Astrocyte (in vitro differentiated cells and primary cell): ENCODE results near the gene HLA-G. TPM values are rescaled to one million over a fixed set of nuclear protein-coding genes. Genes with fewer than 3 reads are reported as not detected.

ENCODE experiments used
- DNase-seq: peaks from one replicate; pipeline ENCODE4 v3.0.0-alpha.2; 2010; ENCODE audit warnings: low read depth
- FAIRE-seq: peaks from 2 replicates; lab custom pipeline; 2011; peaks lifted over from hg19 to GRCh38; lab: Jason Lieb, UNC
- H2AFZ ChIP-seq: 2 replicates; pipeline ENCODE4 v1.6.0; 2012; ENCODE audit warnings: low read depth, low read length, inconsistent platforms
- H3K27ac ChIP-seq: 2 replicates; pipeline ENCODE4 v1.5.1; 2011; ENCODE audit warnings: low read depth, low read length, inconsistent platforms
- H3K27me3 ChIP-seq: 2 replicates; pipeline ENCODE4 v1.6.0; 2011; ENCODE audit warnings: low read length, inconsistent platforms; ENCODE audit not compliant: insufficient read depth
- H3K36me3 ChIP-seq: 2 replicates; pipeline ENCODE4 v1.5.1; 2011; ENCODE audit warnings: low read length, inconsistent platforms; ENCODE audit not compliant: insufficient read depth
- H3K4me1 ChIP-seq: 2 replicates; pipeline ENCODE4 v1.5.1; 2011; ENCODE audit warnings: low read length, inconsistent platforms; ENCODE audit not compliant: insufficient read depth
- H3K4me2 ChIP-seq: 2 replicates; pipeline ENCODE4 v1.6.0; 2012; ENCODE audit warnings: low read length, inconsistent platforms
- H3K4me3 ChIP-seq: 2 replicates; pipeline ENCODE4 v1.5.1; 2011; ENCODE audit warnings: low read depth, mild to moderate bottlenecking, low read length, inconsistent platforms; ENCODE audit not compliant: insufficient read depth
- H3K79me2 ChIP-seq: 2 replicates; pipeline ENCODE4 v1.6.0; 2012; ENCODE audit warnings: mild to moderate bottlenecking, low read length, inconsistent platforms; ENCODE audit not compliant: insufficient read depth
- H3K9ac ChIP-seq: 2 replicates; pipeline ENCODE4 v1.6.0; 2012; ENCODE audit warnings: mild to moderate bottlenecking, low read length, inconsistent platforms
- H3K9me3 ChIP-seq: 2 replicates; pipeline ENCODE4 v1.5.1; 2012; ENCODE audit warnings: low read depth, mild to moderate bottlenecking, low read length, inconsistent platforms; ENCODE audit not compliant: insufficient read depth
- H4K20me1 ChIP-seq: 2 replicates; pipeline ENCODE4 v1.6.0; 2012; ENCODE audit warnings: low read length, inconsistent platforms; ENCODE audit not compliant: insufficient read depth
- H3K27ac Mint-ChIP-seq: one replicate; pipeline ENCODE4 v1.8.0; 2021; ENCODE audit warnings: mild to moderate bottlenecking, mixed read lengths; ENCODE audit not compliant: unreplicated experiment
- H3K27me3 Mint-ChIP-seq: one replicate; pipeline ENCODE4 v1.8.0; 2021; ENCODE audit warnings: low read depth, mixed read lengths; ENCODE audit not compliant: unreplicated experiment
- H3K36me3 Mint-ChIP-seq: one replicate; pipeline ENCODE4 v1.8.0; 2021; ENCODE audit warnings: low read depth, mixed read lengths; ENCODE audit not compliant: unreplicated experiment
- H3K4me1 Mint-ChIP-seq: one replicate; pipeline ENCODE4 v1.8.0; 2021; ENCODE audit warnings: low read depth, mixed read lengths; ENCODE audit not compliant: unreplicated experiment
- H3K4me3 Mint-ChIP-seq: one replicate; pipeline ENCODE4 v1.8.0; 2021; ENCODE audit warnings: mild to moderate bottlenecking, moderate library complexity, mixed read lengths; ENCODE audit not compliant: unreplicated experiment
- H3K9me3 Mint-ChIP-seq: one replicate; pipeline ENCODE4 v1.8.0; 2021; ENCODE audit warnings: mild to moderate bottlenecking, mixed read lengths; ENCODE audit not compliant: unreplicated experiment
- EZH2 ChIP-seq: IDR thresholded peaks from 2 replicates; pipeline ENCODE4 v1.6.1; 2012; ENCODE audit warnings: mild to moderate bottlenecking, low read length, inconsistent platforms; ENCODE audit not compliant: insufficient read depth
- total RNA-seq: library from RNA; stranded (reverse); gene quantifications from 2 replicates; pipeline ENCODE4 v1.2.1, GENCODE V29; 2021
- TF ChIP-seq, protein P1 (sequence below): IDR thresholded peaks from 2 replicates; pipeline ENCODE4 v1.5.1; 2011; ENCODE audit warnings: low read depth, mild to moderate bottlenecking, inconsistent platforms, low read length, moderate library complexity; ENCODE audit not compliant: insufficient read depth

Gene HLA-G
- total RNA-seq, 1 donor from 2014 or later: 0.79 TPM

- Histone ChIP-seq H3K36me3 (no peaks in the 10 kb centered on the region), H3K4me3 (no peak overlapping the region), H3K4me1 (no peaks in the 10 kb centered on the region), H4K20me1 (no peaks in the 10 kb centered on the region), H3K9me3 (no peaks in the 10 kb centered on the region), H3K9ac (no peak overlapping the region), H3K27ac (no peak overlapping the region), H3K79me2 (no peaks in the 10 kb centered on the region), H3K27me3 (peaks cover 31% of the 10 kb centered on the region), H2AFZ (no peak overlapping the region), H3K4me2 (no peak overlapping the region)
- FAIRE-seq (no peak), DNase-seq (no peak)
- H3K36me3 Mint-ChIP-seq: no peaks in the 10 kb centered on the region
- H3K27me3 Mint-ChIP-seq: peaks cover 50% of the 10 kb centered on the region
- H3K4me1 Mint-ChIP-seq: peaks cover 1% of the 10 kb centered on the region
- TF ChIP-seq EZH2: no peak
- TF ChIP-seq, protein P1, sequence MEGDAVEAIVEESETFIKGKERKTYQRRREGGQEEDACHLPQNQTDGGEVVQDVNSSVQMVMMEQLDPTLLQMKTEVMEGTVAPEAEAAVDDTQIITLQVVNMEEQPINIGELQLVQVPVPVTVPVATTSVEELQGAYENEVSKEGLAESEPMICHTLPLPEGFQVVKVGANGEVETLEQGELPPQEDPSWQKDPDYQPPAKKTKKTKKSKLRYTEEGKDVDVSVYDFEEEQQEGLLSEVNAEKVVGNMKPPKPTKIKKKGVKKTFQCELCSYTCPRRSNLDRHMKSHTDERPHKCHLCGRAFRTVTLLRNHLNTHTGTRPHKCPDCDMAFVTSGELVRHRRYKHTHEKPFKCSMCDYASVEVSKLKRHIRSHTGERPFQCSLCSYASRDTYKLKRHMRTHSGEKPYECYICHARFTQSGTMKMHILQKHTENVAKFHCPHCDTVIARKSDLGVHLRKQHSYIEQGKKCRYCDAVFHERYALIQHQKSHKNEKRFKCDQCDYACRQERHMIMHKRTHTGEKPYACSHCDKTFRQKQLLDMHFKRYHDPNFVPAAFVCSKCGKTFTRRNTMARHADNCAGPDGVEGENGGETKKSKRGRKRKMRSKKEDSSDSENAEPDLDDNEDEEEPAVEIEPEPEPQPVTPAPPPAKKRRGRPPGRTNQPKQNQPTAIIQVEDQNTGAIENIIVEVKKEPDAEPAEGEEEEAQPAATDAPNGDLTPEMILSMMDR: no peak
- no peak overlapping the region for H3K27ac Mint-ChIP-seq
- peaks cover 8% of the 10 kb centered on the region for H3K9me3 Mint-ChIP-seq
- H3K4me3 Mint-ChIP-seq: no peak overlapping the region
Measured at GRCh38 chr6:29790626-29791025, 37.0 kb upstream of the HLA-G start.

DNA sequence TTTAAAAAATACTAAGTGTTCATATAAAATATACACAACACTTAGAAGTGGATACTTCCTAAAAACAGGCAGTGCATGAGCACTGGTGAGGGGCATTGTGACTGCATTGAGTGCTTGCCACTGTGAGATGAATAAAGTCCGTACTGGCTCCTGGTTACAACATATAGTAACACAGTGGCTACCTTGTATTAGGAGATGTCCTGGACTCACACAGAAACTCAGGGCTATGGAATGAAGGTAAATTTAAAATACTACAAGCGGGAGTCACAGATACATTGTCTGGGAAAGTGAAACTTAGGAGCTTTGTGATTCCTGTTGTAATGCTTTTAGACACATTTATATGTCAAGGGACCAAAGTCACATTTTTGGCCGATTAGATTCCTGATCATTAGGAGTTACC is 36.5 kb upstream of the HLA-G start:
- H3K27ac Mint-ChIP-seq: no peak overlapping the region
- DNase-seq: no peak

GRCh38 chr6:29791786-29792122 is 35.9 kb upstream of the HLA-G start:
- Histone ChIP-seq H2AFZ (peak overlapping the region; percentile 71), H3K79me2 (no peaks in the 10 kb centered on the region), H3K4me3 (no peak overlapping the region), H3K4me2 (peak overlapping the region; percentile 70), H3K36me3 (no peaks in the 10 kb centered on the region), H3K4me1 (no peaks in the 10 kb centered on the region), H3K27me3 (peaks cover 31% of the 10 kb centered on the region), H3K27ac (no peak overlapping the region), H3K9me3 (no peaks in the 10 kb centered on the region), H3K9ac (no peak overlapping the region), H4K20me1 (no peaks in the 10 kb centered on the region)
- Mint-ChIP-seq H3K27me3 (peaks cover 50% of the 10 kb centered on the region), H3K4me3 (peak overlapping the region; percentile 71), H3K27ac (no peak overlapping the region), H3K4me1 (peaks cover 1% of the 10 kb centered on the region), H3K36me3 (no peaks in the 10 kb centered on the region), H3K9me3 (peaks cover 8% of the 10 kb centered on the region)
- FAIRE-seq (no peak), DNase-seq (no peak)
- no peak for TF ChIP-seq EZH2
- TF ChIP-seq, protein P1: no peak

More for the DNA sequence above, 36.5 kb upstream of the HLA-G start:
- Histone ChIP-seq H3K36me3 (no peaks in the 10 kb centered on the region), H3K4me2 (no peak overlapping the region), H3K79me2 (no peaks in the 10 kb centered on the region), H3K27ac (no peak overlapping the region), H4K20me1 (no peaks in the 10 kb centered on the region), H2AFZ (no peak overlapping the region), H3K4me1 (no peaks in the 10 kb centered on the region), H3K4me3 (no peak overlapping the region), H3K27me3 (peaks cover 31% of the 10 kb centered on the region), H3K9ac (no peak overlapping the region), H3K9me3 (no peaks in the 10 kb centered on the region)
- Mint-ChIP-seq H3K27me3 (peaks cover 50% of the 10 kb centered on the region), H3K9me3 (peaks cover 8% of the 10 kb centered on the region), H3K4me3 (peak overlapping the region; percentile 71), H3K36me3 (no peaks in the 10 kb centered on the region), H3K4me1 (peaks cover 1% of the 10 kb centered on the region)
- TF ChIP-seq EZH2: no peak
- TF ChIP-seq, protein P1: no peak
- no peak for FAIRE-seq
